SK-N-SH (cell line): Measurements from ENCODE around the gene TGDS. TPM values are rescaled to one million over a fixed set of nuclear protein-coding genes. Genes with fewer than 3 reads are reported as not detected.

ENCODE experiments used
- CTCF ChIA-PET: fragments of 300-600, 350-600 bp; formaldehyde crosslinking; extraction: SDS; loops from one replicate; lab custom pipeline; 2021; lab: Yijun Ruan, JAX
- POLR2A ChIA-PET: fragments of 350-600 bp; sonication (Branson Sonifier 250); formaldehyde crosslinking; extraction: SDS; loops from one replicate; lab custom pipeline; 2020; ENCODE audit warnings: antibody characterized with exemption, inconsistent platforms; lab: Yijun Ruan, JAX
- DNase-seq: peaks from one replicate; pipeline ENCODE4 v3.0.0; 2012
- H2AFZ ChIP-seq: fragments of 200-600 bp; sonication (generic); 2 replicates; pipeline ENCODE4 v1.8.1; 2016; ENCODE audit warnings: antibody characterized with exemption, mild to moderate bottlenecking, low read depth
- H3F3A ChIP-seq: fragments of 200-600 bp; sonication (generic); replicated peaks from 2 replicates; pipeline ENCODE3; 2016; ENCODE audit warnings: antibody characterized with exemption, mild to moderate bottlenecking; ENCODE audit not compliant: insufficient read depth
- H3K27ac ChIP-seq, 2 experiments: fragments of 200-500 bp in 1 of 2; fragments of 200-600 bp in 1 of 2; sonication (Bioruptor generic) in 1 of 2; sonication (generic), shearing (Covaris generic) in 1 of 2; 2 replicates each; pipeline versions ENCODE4 v1.5.1 to v1.6.1; 2014 to 2016; ENCODE audit warnings: low read depth in 2 of 2, inconsistent platforms in 1 of 2, low read length in 1 of 2, mild to moderate bottlenecking in 1 of 2, mixed read lengths in 1 of 2
- H3K27me3 ChIP-seq: fragments of 200-600 bp; sonication (generic), shearing (Covaris generic); 2 replicates; pipeline ENCODE4 v1.6.1; 2016; ENCODE audit warnings: mixed run types; ENCODE audit not compliant: insufficient read depth
- H3K36me3 ChIP-seq, 2 experiments: fragments of 200-500 bp in 1 of 2; fragments of 200-600 bp in 1 of 2; sonication (Bioruptor generic) in 1 of 2; sonication (generic) in 1 of 2; replicated peaks in 1 of 2; 2 replicates each; pipeline versions ENCODE3 to v1.5.1; 2014 to 2016; ENCODE audit warnings: low read length in 1 of 2, mild to moderate bottlenecking in 1 of 2; ENCODE audit not compliant: insufficient read depth in 2 of 2, control insufficient read depth in 1 of 2
- H3K4me1 ChIP-seq, 2 experiments: fragments of 200-500 bp in 1 of 2; fragments of 200-600 bp in 1 of 2; sonication (Bioruptor generic) in 1 of 2; sonication (generic), shearing (Covaris generic) in 1 of 2; 2 replicates each; pipeline versions ENCODE4 v1.5.1 to v1.6.1; 2014 to 2016; ENCODE audit warnings: low read depth in 1 of 2, low read length in 1 of 2, mixed run types in 1 of 2; ENCODE audit not compliant: insufficient read depth in 2 of 2, control insufficient read depth in 1 of 2
- H3K4me2 ChIP-seq: fragments of 200-600 bp; sonication (generic), shearing (Covaris generic); 2 replicates; pipeline ENCODE4 v1.6.1; 2017; ENCODE audit warnings: mixed run types
- H3K4me3 ChIP-seq, 2 experiments: fragments of 200-500 bp in 1 of 2; fragments of 200-600 bp in 1 of 2; sonication (Bioruptor generic) in 1 of 2; sonication (generic), shearing (Covaris generic) in 1 of 2; 2 replicates each; pipeline versions ENCODE4 v1.5.1 to v1.8.1; 2014 to 2016; ENCODE audit warnings: low read depth in 2 of 2, inconsistent platforms in 1 of 2, low read length in 1 of 2, mild to moderate bottlenecking in 1 of 2, mixed read lengths in 1 of 2, moderate library complexity in 1 of 2
- H3K79me2 ChIP-seq: fragments of 200-600 bp; sonication (generic); 2 replicates; pipeline ENCODE4 v1.8.1; 2017; ENCODE audit warnings: mild to moderate bottlenecking; ENCODE audit not compliant: insufficient read depth
- H3K9ac ChIP-seq: fragments of 200-600 bp; sonication (generic); 2 replicates; pipeline ENCODE4 v1.6.1; 2017; ENCODE audit warnings: mixed run types
- H3K9me2 ChIP-seq: fragments of 200-600 bp; sonication (generic); 2 replicates; pipeline ENCODE4 v1.6.1; 2017; ENCODE audit warnings: mixed run types
- H3K9me3 ChIP-seq: fragments of 200-600 bp; sonication (generic); 2 replicates; pipeline ENCODE4 v1.6.1; 2017; ENCODE audit warnings: mixed run types, mild to moderate bottlenecking, moderate library complexity
- H4K20me1 ChIP-seq: fragments of 200-600 bp; sonication (generic); 2 replicates; pipeline ENCODE4 v1.6.1; 2017; ENCODE audit warnings: mild to moderate bottlenecking, mixed run types; ENCODE audit not compliant: insufficient read depth
- ELF1 ChIP-seq: IDR thresholded peaks from 2 replicates; pipeline ENCODE4 v1.4.0; 2012
- EZH2phosphoT487 ChIP-seq: fragments of 200-600 bp; sonication (generic); IDR thresholded peaks from 2 replicates; pipeline ENCODE4 v1.6.1; 2017; ENCODE audit warnings: low read depth, mixed run types, mild to moderate bottlenecking, antibody characterized with exemption, moderate library complexity, borderline replicate concordance
- FOSL2 ChIP-seq: IDR thresholded peaks from 2 replicates; pipeline ENCODE4 v1.4.0; 2012; ENCODE audit warnings: low read depth, mild to moderate bottlenecking, moderate library complexity, borderline replicate concordance
- FOXM1 ChIP-seq: IDR thresholded peaks from 2 replicates; pipeline ENCODE4 v1.4.0; 2012; ENCODE audit warnings: low read depth, mild to moderate bottlenecking
- GABPA ChIP-seq: IDR thresholded peaks from 2 replicates; pipeline ENCODE4 v1.4.0; 2012; ENCODE audit warnings: low read depth, mild to moderate bottlenecking
- GATA2 ChIP-seq: sonication (generic); formaldehyde crosslinking; IDR thresholded peaks from 2 replicates; pipeline ENCODE4 v1.5.0; 2020; ENCODE audit warnings: mild to moderate bottlenecking, missing genetic modification reagents
- IRF3 ChIP-seq: fragments of 150-350 bp; IDR thresholded peaks from 2 replicates; pipeline ENCODE4 v1.6.1; 2016; ENCODE audit warnings: mild to moderate bottlenecking, low read depth, low read length
- JUND ChIP-seq: IDR thresholded peaks from 2 replicates; pipeline ENCODE4 v1.4.0; 2012
- MAX ChIP-seq: IDR thresholded peaks from 2 replicates; pipeline ENCODE4 v1.4.0; 2012; ENCODE audit warnings: low read depth
- MEF2A ChIP-seq: IDR thresholded peaks from 2 replicates; pipeline ENCODE4 v1.4.0; 2012; ENCODE audit warnings: low read depth, borderline replicate concordance
- MXI1 ChIP-seq: IDR thresholded peaks from 2 replicates; pipeline ENCODE4 v1.6.1; 2012; ENCODE audit warnings: mild to moderate bottlenecking, low read depth, low read length, improper control_type of control experiment
- NRF1 ChIP-seq: IDR thresholded peaks from 2 replicates; pipeline ENCODE4 v1.6.1; 2012; ENCODE audit warnings: low read depth, mild to moderate bottlenecking, low read length
- POLR2AphosphoS5 ChIP-seq: IDR thresholded peaks from 2 replicates; pipeline ENCODE4 v1.6.1; 2012; ENCODE audit warnings: low read depth, low read length
- RXRA ChIP-seq: IDR thresholded peaks from 2 replicates; pipeline ENCODE4 v1.4.0; 2012; ENCODE audit warnings: low read depth, mild to moderate bottlenecking, borderline replicate concordance
- SMC3 ChIP-seq: IDR thresholded peaks from 2 replicates; pipeline ENCODE4 v1.6.1; 2012; ENCODE audit warnings: low read depth, low read length, improper control_type of control experiment
- TCF12 ChIP-seq: IDR thresholded peaks from 2 replicates; pipeline ENCODE4 v1.4.0; 2012
- TEAD4 ChIP-seq: IDR thresholded peaks from 2 replicates; pipeline ENCODE4 v1.4.0; 2012; ENCODE audit warnings: mild to moderate bottlenecking, borderline replicate concordance; ENCODE audit not compliant: insufficient read depth
- YY1 ChIP-seq: IDR thresholded peaks from 2 replicates; pipeline ENCODE4 v1.4.0; 2012; ENCODE audit warnings: low read depth, mild to moderate bottlenecking
- ZBTB33 ChIP-seq: IDR thresholded peaks from 2 replicates; pipeline ENCODE4 v1.4.0; 2012; ENCODE audit warnings: low read depth, borderline replicate concordance
- WGBS: methylation state at CpG from one replicate; pipeline ENCODE4 v1.1.6; 2017; ENCODE audit warnings: low lambda C conversion rate; 5-methylcytosine and 5-hydroxymethylcytosine counted together
- polyA plus RNA-seq, 3 experiments: library from polyadenylated mRNA; depleted of rRNA; stranded (reverse); fragments of >200 nt; gene quantifications; 2 replicates each; pipeline ENCODE4 v1.2.3, GENCODE V29; 2012

Gene TGDS
- polyA plus RNA-seq, 1 of the 3 experiments (the other 2 are of a cell fraction), result 8.2 TPM

- no peak overlapping the region for H2AFZ ChIP-seq
- no peaks in the 10 kb centered on the region for H3F3A ChIP-seq
- no peaks in the 10 kb centered on the region; a peak in 1 of 4 replicates for H3K4me1 ChIP-seq
- peaks cover 30% of the 10 kb centered on the region for H3K79me2 ChIP-seq
- H4K20me1 ChIP-seq, result no peaks in the 10 kb centered on the region
- no peak overlapping the region for H3K27ac ChIP-seq
- H3K4me3 ChIP-seq, result no peak overlapping the region
- TF ChIP-seq JUND (no peak), FOXM1 (no peak), MXI1 (no peak), POLR2AphosphoS5 (no peak), TEAD4 (no peak), ZBTB33 (no peak), ELF1 (no peak), IRF3 (no peak), FOSL2 (no peak), SMC3 (no peak), YY1 (no peak), MEF2A (no peak), TCF12 (no peak), NRF1 (no peak), EZH2phosphoT487 (no peak), RXRA (no peak), MAX (no peak), GATA2 (CRISPR knock-in tag) (no peak), GABPA (no peak)
- no peak overlapping the region for H3K9ac ChIP-seq
- peaks cover 69 to 70% of the 10 kb centered on the region in 2 experiments for H3K36me3 ChIP-seq
- no peaks in the 10 kb centered on the region for H3K27me3 ChIP-seq
- ChIA-PET POLR2A (no interaction called here), CTCF (interaction anchor here (1.2 kb wide), 1 partner anchor 175 kb away, joined by 4 read pairs; no protein-coding TSS in a partner anchor)
- DNase-seq, result no peak
- H3K9me2 ChIP-seq, result no peaks in the 10 kb centered on the region
- no peak overlapping the region for H3K4me2 ChIP-seq
- H3K9me3 ChIP-seq, result no peaks in the 10 kb centered on the region
- WGBS, result 97% methylated on average over 5 of the region's 5 CpGs
Observed at GRCh38 chr13:94610475-94610874, 14.5 kb upstream of the TGDS start.
